KOPT-K1 (cell line): ENCODE data around the gene MAN1B1.
"Not testable (repeated sequence)": the region's sequence is repeated elsewhere in the genome, so short reads cannot be mapped to it uniquely, and the experiment has no call there.

Experiments used
- H3K27ac ChIP-seq: fragments of 200-600 bp; sonication (generic); 2 replicates; pipeline ENCODE4 v1.5.1; 2016; ENCODE audit warnings: antibody characterized with exemption, mild to moderate bottlenecking, low read depth, low read length; ENCODE audit not compliant: poor library complexity, severe bottlenecking
- H3K36me3 ChIP-seq: fragments of 200-600 bp; sonication (generic); 2 replicates; pipeline ENCODE4 v1.5.1; 2017; ENCODE audit warnings: antibody characterized with exemption, mild to moderate bottlenecking, low read length, moderate library complexity; ENCODE audit not compliant: insufficient read depth
- H3K9me3 ChIP-seq: fragments of 200-600 bp; sonication (generic); 2 replicates; pipeline ENCODE4 v1.5.1; 2017; ENCODE audit warnings: antibody characterized with exemption, low read length, mild to moderate bottlenecking; ENCODE audit not compliant: insufficient read depth, poor library complexity, severe bottlenecking

MAN1B1 gene

DNA sequence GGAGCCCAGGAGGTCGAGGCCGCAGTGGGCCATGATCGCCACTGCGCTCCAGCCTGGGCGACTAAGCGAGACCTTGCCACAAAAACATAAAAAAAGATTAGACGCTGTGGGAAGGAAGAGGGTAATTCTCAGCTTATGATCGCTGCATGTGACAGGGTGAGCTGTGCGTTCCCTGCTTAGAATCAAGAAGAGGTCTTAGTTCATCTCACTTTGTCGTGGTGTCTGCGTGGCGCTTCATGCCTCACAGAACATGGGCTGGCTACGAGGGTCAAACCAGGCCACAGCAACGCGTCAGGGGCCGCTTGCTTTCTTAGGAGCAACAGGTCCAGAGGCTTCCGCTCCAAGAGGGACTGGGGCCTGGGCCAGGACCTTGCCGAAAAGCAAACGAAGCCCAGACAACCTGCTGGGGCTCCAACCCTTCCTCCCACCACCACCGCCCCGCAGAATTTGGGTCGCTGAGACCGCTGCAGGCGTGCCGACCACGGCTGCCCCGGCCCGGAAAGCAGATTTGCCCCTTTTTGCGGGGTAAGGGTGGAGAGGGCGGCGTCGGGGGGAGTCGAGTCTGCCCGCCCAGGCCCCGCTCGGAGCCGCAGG is 42.2 kb downstream of the MAN1B1 start:
- Histone ChIP-seq H3K27ac (peak overlapping the region; percentile 68), H3K36me3 (no peaks in the 10 kb centered on the region), H3K9me3 (no peaks in the 10 kb centered on the region)

DNA sequence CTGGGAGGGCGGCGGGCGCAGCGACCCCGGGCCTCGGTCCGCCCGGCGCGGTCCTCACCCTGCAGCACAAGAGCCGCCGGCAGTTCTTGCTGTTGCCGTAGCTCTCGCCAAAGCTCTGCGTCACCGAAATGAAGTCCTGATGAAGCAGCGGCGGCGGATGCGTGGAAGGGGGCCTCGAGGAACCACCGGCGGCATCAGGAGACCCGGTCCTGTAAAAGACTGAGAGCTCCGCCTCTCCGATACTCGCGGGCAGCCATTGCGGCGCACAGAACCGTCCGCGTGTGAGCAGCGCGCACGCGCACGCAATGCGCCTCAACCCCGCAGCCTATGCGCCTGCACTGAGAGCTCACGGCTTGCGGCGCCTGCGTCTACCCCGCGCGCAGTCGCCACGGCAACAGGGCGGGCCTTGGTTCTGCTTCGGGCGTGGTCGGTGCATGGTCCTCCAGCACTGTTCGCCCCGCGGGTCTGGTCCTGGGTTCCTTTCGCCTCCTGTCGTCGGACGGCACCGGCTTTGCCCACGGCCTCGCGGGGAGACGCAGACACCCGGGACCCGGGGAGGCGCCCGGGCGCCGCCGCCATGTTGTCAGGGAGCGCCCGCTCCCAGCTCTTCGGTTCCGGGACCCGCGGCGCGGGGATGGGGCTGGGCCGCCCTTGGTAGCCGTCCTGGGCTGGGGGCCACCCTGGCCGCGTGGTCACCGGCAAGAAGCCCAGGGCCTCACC is 42.8 kb downstream of the MAN1B1 start:
- Histone ChIP-seq H3K9me3 (no peaks in the 10 kb centered on the region), H3K27ac (peak overlapping the region; percentile 68), H3K36me3 (no peaks in the 10 kb centered on the region)

DNA sequence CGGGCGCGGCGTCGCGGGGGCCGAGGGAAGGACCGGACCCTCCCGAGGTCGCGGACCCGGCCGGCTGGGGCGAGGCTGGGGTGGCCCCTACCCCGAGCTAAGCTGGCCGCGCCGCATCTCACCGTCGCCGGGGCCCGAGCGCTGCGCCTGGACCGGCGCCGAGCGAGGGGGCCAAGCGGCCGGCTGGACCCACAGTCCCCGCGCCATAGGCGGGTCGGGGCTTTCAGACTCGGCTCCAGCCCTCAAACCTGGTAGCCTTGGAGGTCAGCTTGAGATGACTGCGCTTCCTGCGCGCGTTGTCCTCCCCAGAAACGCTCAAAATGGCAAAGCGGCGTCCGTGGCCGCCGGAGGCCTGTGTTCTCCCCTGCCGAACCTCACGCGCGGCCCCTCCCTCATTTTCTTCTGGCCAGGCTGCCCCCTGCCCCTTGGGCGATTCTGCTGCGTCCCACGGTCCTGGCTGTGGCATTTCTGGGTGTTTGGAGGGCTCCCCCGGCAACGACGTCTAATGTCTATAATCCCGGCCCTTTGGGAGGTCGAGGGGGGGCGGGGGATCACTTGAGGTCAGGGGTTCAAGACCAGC is 43.5 kb downstream of the MAN1B1 start:
- Histone ChIP-seq H3K9me3 (no peaks in the 10 kb centered on the region), H3K27ac (peak overlapping the region; percentile 68), H3K36me3 (no peaks in the 10 kb centered on the region)

DNA sequence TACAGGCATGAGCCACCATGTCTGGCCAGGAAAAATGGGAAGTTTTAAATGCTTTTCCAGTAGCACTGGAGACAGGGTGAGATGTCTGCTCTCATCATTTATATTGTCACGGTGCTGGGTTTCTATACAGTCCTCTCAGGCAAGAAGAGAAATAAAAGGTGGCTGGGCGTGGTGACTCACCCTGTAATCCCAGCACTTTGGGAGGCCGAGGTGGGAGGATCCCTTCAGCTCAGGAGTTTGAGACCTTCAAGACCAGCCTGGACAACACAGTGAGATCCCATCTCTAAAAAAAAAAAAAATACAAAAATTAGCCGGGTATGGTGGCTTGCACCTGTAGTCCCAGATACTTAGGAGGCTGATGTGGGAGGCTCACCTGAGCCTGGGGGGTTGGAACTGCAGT is 47.4 kb downstream of the MAN1B1 start:
- Histone ChIP-seq H3K9me3 (no peaks in the 10 kb centered on the region), H3K27ac (no peak overlapping the region), H3K36me3 (no peaks in the 10 kb centered on the region)

DNA sequence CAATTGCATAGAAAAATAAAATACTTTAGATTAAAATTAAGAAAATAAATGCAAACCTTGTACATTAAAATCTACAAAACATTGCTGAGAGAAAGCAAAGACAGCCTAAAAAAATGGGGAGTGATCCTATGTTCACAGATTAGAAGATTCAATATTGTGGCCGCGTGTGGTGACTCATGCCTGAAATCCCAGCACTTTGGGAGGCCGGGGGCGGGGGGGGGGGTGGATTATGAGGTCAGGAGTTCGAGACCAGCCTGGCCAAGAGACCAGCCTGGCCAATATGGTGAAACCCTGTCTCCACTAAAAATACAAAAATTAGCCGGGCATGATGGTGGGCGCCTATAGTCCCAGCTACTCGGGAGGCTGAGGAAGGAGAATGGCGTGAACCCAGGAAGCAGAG is 48.4 kb downstream of the MAN1B1 start:
- not testable (repeated sequence) for H3K9me3 ChIP-seq, H3K27ac ChIP-seq, H3K36me3 ChIP-seq

DNA sequence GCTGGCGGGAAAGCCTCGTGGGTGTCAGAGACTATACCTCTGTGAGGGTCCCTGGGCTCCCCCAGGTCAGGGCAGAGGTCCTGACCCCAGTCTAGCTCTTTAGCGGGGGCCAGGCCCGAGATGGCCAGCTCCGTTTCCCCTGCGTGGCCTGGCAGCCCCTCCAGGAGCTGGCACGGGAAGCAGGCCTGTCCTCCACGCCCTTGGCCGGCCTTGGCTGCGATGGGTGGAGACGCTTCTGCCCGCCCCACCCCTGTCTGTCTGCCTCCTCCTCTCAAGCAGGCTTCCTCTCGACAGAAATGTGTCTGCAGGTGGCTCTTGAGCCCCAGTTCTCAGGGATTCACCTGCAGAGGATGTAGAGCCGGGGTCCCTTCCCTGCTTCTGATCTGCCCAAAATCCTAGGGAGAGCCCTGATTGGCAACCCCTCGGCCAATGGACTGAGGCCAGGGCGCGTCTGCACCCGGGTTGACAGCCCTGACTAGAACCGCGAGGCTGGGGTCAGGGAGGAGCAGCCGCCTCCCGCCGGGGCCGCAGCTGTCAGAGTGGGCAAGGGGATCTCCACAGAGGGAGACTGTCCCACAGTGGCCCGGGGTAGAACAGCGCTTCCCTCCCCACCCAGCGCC is 49.6 kb downstream of the MAN1B1 start:
- Histone ChIP-seq H3K36me3 (no peaks in the 10 kb centered on the region), H3K27ac (no peak overlapping the region), H3K9me3 (no peaks in the 10 kb centered on the region)

DNA sequence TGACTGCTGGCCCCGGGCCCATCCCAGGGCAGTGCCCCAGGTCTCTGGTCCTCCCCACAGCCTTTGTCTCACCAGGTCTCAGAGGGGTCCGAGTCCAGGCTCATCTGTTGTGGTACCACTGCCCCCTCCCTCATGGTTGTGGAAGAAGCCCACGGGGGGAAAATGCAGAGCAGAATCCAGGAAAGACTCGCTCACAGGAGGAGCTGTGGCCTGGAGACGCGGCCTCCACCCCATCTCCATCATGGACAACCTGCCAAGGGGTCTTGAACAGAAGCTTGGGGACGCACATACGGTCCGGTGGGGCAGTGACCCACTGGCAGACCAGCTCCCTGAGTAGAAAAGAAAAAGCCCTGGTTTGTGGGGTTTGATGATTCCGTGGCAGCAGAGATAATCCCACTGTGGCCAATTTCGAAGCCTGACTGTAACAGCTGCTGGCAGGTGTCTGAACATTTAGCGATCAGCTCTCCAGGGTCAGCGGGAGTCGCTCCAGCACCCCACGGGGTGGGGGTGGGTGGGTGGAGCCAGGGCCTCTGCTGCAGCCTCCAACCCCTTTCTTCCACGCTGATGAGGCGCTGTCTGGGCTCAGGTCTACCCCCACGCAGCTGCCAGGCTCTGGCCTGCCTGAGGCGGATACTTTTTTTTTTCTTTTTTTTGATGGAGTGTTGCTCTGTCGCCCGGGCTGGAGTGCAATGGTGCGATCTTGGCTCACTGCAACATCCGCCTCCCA is 50.3 kb downstream of the MAN1B1 start:
- H3K36me3 ChIP-seq, result no peaks in the 10 kb centered on the region
- H3K27ac ChIP-seq, result no peak overlapping the region
- H3K9me3 ChIP-seq, result no peaks in the 10 kb centered on the region

DNA sequence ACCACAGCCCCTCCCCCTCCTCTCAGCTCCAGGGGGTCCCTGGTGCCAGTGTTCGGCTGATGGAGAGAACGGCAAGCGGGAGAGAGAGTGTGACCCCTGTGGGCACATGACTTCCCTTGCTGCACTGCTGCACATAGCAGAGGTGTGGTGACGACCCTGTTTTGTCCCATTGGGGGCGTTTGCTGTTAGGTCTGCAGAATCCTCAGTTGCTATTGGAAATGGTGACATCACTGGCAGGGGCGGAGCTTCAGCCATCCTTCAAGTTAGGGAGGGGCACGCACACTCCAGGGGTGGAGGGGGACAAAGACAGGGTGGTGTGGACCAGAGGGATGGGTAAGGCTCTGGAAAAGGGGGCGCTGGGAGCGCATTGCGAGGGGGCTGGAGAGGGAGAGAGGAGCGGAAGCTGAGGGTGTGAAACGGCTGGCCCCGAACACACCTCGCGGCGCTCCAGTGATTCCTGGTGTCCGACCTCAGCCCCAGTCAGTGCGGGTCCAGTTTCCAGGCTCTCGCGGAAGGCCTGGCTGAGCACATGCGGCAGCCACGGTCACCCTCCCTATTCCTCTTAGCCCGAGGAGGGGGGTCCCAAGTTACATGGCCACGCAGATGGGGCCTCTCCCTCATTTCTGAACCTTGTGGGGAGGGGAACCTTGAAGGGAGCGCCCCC is 51.4 kb downstream of the MAN1B1 start:
- Histone ChIP-seq H3K36me3 (no peaks in the 10 kb centered on the region), H3K27ac (no peak overlapping the region), H3K9me3 (no peaks in the 10 kb centered on the region)

DNA sequence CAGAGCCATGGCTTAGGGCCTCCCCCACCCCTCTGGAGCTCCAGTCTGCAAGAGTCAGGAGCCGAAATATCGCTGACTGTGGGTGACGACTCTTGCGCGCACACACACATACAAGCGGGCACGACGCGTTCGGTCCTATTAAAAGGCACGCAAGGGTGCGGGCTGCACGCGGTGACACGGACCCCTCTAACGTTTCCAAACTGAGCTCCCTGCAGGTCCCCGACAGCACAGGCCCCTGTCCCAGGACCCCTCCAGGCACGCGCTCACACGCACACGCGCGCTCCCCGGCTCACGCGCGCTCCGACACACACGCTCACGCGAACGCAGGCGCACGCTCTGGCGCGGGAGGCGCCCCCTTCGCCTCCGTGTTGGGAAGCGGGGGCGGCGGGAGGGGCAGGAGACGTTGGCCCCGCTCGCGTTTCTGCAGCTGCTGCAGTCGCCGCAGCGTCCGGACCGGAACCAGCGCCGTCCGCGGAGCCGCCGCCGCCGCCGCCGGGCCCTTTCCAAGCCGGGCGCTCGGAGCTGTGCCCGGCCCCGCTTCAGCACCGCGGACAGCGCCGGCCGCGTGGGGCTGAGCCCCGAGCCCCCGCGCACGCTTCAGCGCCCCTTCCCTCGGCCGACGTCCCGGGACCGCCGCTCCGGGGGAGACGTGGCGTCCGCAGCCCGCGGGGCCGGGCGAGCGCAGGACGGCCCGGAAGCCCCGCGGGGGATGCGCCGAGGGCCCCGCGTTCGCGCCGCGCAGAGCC is 52.1 kb downstream of the MAN1B1 start, which contains the start of gene GRIN1:
GRIN1 (plus strand) TSS at position 433 of the 746 bp plus-strand sequence. CDS start 333 bp downstream, outside the sequence.
- H3K9me3 ChIP-seq, result no peaks in the 10 kb centered on the region
- no peaks in the 10 kb centered on the region for H3K36me3 ChIP-seq
- H3K27ac ChIP-seq, result no peak within 1 kb of the TSS

DNA sequence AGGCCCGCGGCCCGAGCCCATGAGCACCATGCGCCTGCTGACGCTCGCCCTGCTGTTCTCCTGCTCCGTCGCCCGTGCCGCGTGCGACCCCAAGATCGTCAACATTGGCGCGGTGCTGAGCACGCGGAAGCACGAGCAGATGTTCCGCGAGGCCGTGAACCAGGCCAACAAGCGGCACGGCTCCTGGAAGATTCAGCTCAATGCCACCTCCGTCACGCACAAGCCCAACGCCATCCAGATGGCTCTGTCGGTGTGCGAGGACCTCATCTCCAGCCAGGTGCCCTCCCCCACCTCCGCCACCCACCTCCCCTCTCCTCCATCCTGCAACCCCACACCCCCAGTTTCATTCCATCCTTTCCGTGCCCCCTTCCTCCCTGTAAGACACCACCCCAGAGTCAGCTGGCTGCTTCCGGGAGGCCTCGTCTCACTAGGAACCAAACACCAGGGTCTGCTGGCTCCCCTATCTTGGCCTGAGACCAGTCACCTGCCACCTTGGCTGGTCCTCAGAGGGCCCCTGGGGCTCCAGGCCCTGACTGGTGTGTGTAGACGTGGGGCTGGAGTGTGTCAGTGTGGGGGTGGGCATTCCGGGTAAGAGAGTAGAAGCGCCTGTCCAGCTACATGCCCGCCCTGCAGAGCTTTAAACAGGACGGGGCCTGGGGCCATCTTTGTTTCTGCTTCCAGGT is 52.8 kb downstream of the MAN1B1 start:
- H3K36me3 ChIP-seq, result no peaks in the 10 kb centered on the region
- H3K27ac ChIP-seq, result no peak overlapping the region
- H3K9me3 ChIP-seq, result no peaks in the 10 kb centered on the region

DNA sequence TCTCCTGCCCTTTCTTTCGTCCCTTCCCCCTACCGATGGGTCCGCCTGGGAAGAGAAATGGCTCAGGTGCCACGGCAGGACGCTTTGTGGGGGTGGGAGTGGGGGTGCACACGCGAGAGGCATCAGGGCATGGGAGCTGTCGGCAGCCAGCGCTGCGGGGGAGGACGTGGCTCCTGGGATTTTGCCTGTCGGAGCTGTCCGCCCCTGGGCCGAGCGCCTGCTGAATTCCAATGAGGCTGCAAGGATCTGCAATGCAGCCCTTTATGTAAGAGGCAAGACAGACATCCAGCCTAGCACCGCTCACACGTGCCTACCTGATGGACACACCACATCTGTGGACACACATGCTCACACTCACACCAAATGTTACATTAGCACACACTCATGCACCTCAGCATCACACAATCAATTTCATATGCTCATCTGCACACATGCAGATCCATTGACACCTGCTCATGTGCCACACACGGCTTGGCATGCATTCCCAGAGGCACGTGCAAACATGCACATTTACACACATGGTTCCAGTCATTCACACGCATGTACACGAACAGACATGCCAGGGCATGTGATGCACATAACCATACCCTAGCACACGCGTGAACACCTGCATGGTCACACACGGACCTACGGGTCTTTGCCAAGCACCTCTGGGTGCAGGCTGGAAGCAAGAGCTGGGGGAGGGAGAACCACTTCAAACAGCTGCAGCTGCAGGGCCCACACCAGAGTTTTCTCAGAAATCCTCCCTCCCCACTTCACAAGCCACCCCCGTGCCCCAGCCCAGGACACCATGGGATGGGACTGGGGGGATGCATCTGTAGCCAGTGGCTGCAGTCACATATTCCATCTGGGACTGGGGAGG is 53.6 kb downstream of the MAN1B1 start:
- Histone ChIP-seq H3K9me3 (no peaks in the 10 kb centered on the region), H3K27ac (no peak overlapping the region), H3K36me3 (no peaks in the 10 kb centered on the region)

DNA sequence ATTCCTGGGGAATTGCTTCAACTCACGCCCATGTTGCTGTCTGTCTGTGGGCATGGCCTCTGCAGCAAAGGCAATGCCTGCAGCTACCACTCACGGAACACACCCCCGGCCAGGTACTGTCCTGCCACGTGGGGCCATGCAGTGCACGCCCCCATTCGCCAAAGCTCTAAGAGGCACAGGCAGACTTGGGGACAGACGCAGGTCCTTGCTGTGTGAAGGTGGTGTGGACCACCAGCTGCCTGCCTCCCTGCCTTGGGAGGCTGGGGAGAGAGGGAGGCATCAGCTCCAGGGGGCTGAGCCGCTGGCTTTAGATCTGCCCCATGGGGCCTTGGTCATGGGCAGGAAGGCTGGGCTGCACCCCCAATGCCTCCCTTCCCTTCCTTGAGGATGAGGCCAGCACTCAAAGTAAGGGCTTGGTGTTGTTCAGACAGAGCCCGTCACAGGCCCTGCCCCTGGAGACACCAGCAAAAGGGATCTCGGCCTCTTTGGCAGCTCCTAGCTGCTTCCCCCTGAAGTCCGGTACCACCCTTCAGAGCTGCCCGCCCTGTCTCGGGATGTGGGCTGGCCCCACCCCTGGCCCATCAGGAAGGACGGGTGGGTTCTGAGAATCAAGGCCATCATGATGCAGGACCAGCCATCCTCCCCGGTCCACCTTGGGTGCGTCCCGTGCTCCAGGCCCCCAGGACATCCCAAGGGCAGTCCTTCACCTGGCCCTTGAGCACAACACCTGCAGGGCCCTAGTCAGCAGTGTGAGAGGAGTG is 54.4 kb downstream of the MAN1B1 start:
- Histone ChIP-seq H3K27ac (no peak overlapping the region), H3K9me3 (no peaks in the 10 kb centered on the region), H3K36me3 (no peaks in the 10 kb centered on the region)
